ENCODE results near the gene ZDHHC23.

GRCh38 chr3:113953677-113954076 lies 5.9 kb downstream of the ZDHHC23 start:
- no peak for TF ChIP-seq CTCF (conservative IDR thresholded peaks at IDR 0.05 in 1 of 2, IDR thresholded peaks at IDR 0.05 in 1 of 2; ENCODE audit: extremely low read depth in 1 of 2, insufficient read depth in 1 of 2, low read depth in 1 of 2, low read length in 2 of 2)
- no peak for TF ChIP-seq EZH2 (IDR thresholded peaks at IDR 0.05; ENCODE audit: borderline replicate concordance, low read length)

All from mammary epithelial cell (primary cell).